Measurements from ENCODE around the gene OPTN. TPM values are rescaled to one million over a fixed set of nuclear protein-coding genes. Genes with fewer than 3 reads are reported as not detected.

OPTN gene
- total and polyA plus RNA-seq, 7 donors = 53.5 to 127 (median 63.7) TPM

- Histone ChIP-seq H3K27me3 (no peaks in the 10 kb centered on the region), H3K9me3 (no peaks in the 10 kb centered on the region), H3K4me3 (no peak overlapping the region), H3K27ac (no peak overlapping the region), H3K4me1 (no peaks in the 10 kb centered on the region), H3K36me3 (no peaks in the 10 kb centered on the region)
- WGBS, 2 donors = 87 to 89% methylated on average over 7 of the region's 7 CpGs
- DNase-seq = no peak
- intact Hi-C loops (cut with DNase I) = no loop called here
- TF ChIP-seq POLR2AphosphoS5 (IDR thresholded peaks at IDR 0.05) (no peak), POLR2A (IDR thresholded peaks at IDR 0.05) (no peak), CTCF (IDR thresholded peaks at IDR 0.05) (no peak), EP300 (IDR thresholded peaks at IDR 0.05) (no peak)
These were observed 43.4 kb upstream of the OPTN start for GRCh38 chr10:13056456-13057077.

DNA sequence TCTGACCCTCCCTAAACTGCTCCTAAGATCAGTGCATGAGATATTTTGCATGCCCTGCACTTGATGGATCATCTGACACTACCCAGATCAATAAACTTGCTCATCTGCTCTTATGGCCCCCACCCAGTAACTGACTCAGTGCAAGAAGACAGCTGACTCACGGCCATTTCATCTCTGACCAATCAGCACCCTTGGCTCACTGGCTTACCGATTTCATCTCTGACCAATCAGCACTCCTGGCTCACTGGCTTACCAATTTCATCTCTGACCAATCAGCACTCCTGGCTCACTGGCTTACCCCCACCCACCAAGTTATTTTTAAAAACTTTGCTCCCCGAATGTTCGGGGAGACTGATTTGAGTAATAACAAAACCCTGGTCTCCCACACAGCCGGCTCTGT lies 37.2 kb upstream of the OPTN start:
- Histone ChIP-seq H3K36me3 (no peaks in the 10 kb centered on the region), H3K27ac (no peak overlapping the region), H3K4me3 (no peak overlapping the region), H3K9me3 (no peaks in the 10 kb centered on the region), H3K4me1 (no peaks in the 10 kb centered on the region), H3K27me3 (peaks cover 0 to 5% (median 0%) of the 10 kb centered on the region in 3 donors)
- 84% methylated on average over 5 of the region's 5 CpGs for WGBS, 2 donors
- intact Hi-C loops (cut with DNase I) = no loop called here
- DNase-seq = no peak
- TF ChIP-seq POLR2A (IDR thresholded peaks at IDR 0.05) = no peak
- no peak for TF ChIP-seq POLR2AphosphoS5 (IDR thresholded peaks at IDR 0.05)
- no peak for TF ChIP-seq CTCF (IDR thresholded peaks at IDR 0.05)
- no peak for TF ChIP-seq EP300 (IDR thresholded peaks at IDR 0.05)

DNA sequence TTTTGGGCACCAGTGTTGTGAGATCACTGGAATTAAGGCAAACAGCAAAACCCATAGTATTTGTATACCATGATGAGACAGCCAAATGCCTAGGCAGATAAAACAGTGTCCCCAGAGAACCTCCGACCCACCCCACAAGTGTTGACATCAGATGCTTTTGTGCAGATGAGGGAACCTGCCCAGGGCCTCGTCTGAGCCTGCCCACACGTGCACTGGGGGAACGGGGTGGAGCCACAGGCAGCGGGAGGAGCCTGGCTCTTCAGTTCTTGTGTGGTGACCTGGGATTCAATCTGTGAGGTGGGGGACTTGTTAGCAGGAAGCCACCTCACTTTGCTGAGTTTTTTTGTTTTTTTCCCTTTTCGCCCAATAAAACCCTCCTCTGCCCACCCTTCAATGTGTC lies 33.4 kb upstream of the OPTN start:
- TF ChIP-seq CTCF (IDR thresholded peaks at IDR 0.05) = no peak
- TF ChIP-seq EP300 (IDR thresholded peaks at IDR 0.05) = no peak
- TF ChIP-seq POLR2A (IDR thresholded peaks at IDR 0.05) = no peak
- TF ChIP-seq POLR2AphosphoS5 (IDR thresholded peaks at IDR 0.05) = no peak
- no peaks in the 10 kb centered on the region for H3K36me3 ChIP-seq
- H3K27ac ChIP-seq = no peak overlapping the region
- H3K4me1 ChIP-seq = no peaks in the 10 kb centered on the region
- intact Hi-C loops (cut with DNase I) = no loop called here
- H3K27me3 ChIP-seq = peaks cover 0 to 5% (median 0%) of the 10 kb centered on the region in 3 donors
- WGBS, 2 donors = 63 to 70% methylated on average over 6 of the region's 6 CpGs
- H3K9me3 ChIP-seq = no peaks in the 10 kb centered on the region
- no peak for DNase-seq
- no peak overlapping the region for H3K4me3 ChIP-seq

DNA sequence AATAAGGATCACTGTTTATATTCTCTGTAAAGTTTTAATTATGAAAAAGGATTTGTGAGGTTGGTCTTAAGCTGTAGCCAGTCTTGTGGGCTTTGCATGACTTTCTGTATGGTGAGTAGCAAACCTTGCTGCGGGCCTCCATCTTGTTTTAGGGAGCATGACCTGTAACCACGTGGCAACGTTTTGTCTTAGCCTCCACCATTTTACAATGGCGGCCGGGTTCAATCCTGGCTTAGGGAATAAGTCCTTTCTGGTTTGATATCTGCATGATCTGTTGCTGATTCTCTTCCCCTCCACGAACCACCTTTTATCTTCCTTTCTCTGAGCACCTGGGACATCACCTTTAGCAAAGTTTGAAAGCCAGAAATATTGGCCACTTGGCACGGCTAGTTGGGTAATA lies 32.5 kb upstream of the OPTN start:
- WGBS, 2 donors = 88 to 90% methylated on average over 7 of the region's 7 CpGs
- H3K9me3 ChIP-seq = no peaks in the 10 kb centered on the region
- H3K36me3 ChIP-seq = no peaks in the 10 kb centered on the region
- H3K27me3 ChIP-seq = peaks cover 0 to 5% (median 0%) of the 10 kb centered on the region in 3 donors
- H3K27ac ChIP-seq = no peak overlapping the region
- DNase-seq = no peak
- no peaks in the 10 kb centered on the region for H3K4me1 ChIP-seq
- intact Hi-C loops (cut with DNase I) = no loop called here
- H3K4me3 ChIP-seq = no peak overlapping the region
- TF ChIP-seq POLR2AphosphoS5 (IDR thresholded peaks at IDR 0.05) (no peak), POLR2A (IDR thresholded peaks at IDR 0.05) (no peak), EP300 (IDR thresholded peaks at IDR 0.05) (no peak), CTCF (IDR thresholded peaks at IDR 0.05) (no peak)

DNA sequence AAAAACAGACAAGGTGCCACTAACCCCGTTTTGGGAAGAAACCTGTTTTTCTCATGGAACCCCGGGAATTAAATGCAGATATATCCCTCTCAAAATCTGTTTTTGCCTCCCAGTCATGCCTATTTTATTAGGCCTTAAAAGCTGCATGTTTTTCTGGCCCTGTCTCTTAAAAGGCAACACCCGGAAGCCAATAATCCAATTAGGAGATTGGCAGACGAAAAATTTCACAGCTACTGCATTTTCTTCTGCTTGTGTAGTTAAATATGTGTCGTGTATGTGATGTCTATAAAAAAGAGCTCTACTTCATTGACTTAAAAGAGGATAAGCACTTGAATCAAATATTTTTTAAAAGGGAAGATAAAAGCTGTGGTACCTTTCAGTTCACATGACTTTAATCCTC lies 31.9 kb upstream of the OPTN start:
- H3K4me3 ChIP-seq = no peak overlapping the region
- DNase-seq = no peak
- no peaks in the 10 kb centered on the region for H3K36me3 ChIP-seq
- no peak overlapping the region for H3K27ac ChIP-seq
- H3K27me3 ChIP-seq = peaks cover 0 to 5% (median 0%) of the 10 kb centered on the region in 3 donors
- intact Hi-C loops (cut with DNase I) = no loop called here
- TF ChIP-seq POLR2A (IDR thresholded peaks at IDR 0.05) = no peak
- 63 to 74% methylated on average over 5 of the region's 5 CpGs for WGBS, 2 donors
- no peaks in the 10 kb centered on the region for H3K4me1 ChIP-seq
- no peaks in the 10 kb centered on the region for H3K9me3 ChIP-seq
